Measurements from ENCODE around the gene TTC9C. TPM values are rescaled to one million over a fixed set of nuclear protein-coding genes. Genes with fewer than 3 reads are reported as not detected.

Gene TTC9C
- total and polyA plus RNA-seq, 11 donors: 7.4 to 23.5 (median 13.9) TPM

- 79 to 91% (median 83%) methylated on average over 9 to 10 of the region's 10 CpGs for WGBS, 4 donors
- DNase-seq (peak in 2 of 5 donors; percentile 24 to 45), ATAC-seq (no peak)
- peaks cover 0 to 34% (median 22%) of the 10 kb centered on the region in 9 donors for H3K36me3 ChIP-seq
- H3K9me3 ChIP-seq: no peaks in the 10 kb centered on the region
- no peaks in the 10 kb centered on the region for H3K27me3 ChIP-seq
- peaks cover 0 to 61% (median 34%) of the 10 kb centered on the region in 12 donors for H3K4me1 ChIP-seq
- H3K27ac ChIP-seq: peak within 1 kb of the TSS; percentile 71 to 99 (median 95)
- TF ChIP-seq CTCF (IDR thresholded peaks at IDR 0.05) (no peak), POLR2A (IDR thresholded peaks at IDR 0.05) (no peak)
- peak within 1 kb of the TSS; percentile 63 to 89 (median 78) for H3K4me3 ChIP-seq
- intact Hi-C loops (cut with DNase I): loop anchor here in 2 of 10 donors (5.0 kb wide), 2 partner anchors 35 to 40 kb away; partner anchors contain the start of genes C11orf98 (in 1 of the 2), CSKMT (in 1 of the 2), LBHD1 (in 1 of the 2) and UQCC3 (in 1 of the 2)
Measured at GRCh38 chr11:62707277-62707861, 20.9 kb upstream of the TTC9C start, which contains the start of the genes BSCL2 and GNG3. Gene BSCL2 (minus strand): TSS chr11:62707424. CDS start chr11:62707195, 229 bp downstream. Gene GNG3 (plus strand): TSS chr11:62707676. CDS start chr11:62708296, 620 bp downstream.

- peak in 1 of 5 donors; percentile 23 for DNase-seq
- WGBS, 4 donors: 70 to 78% (median 71%) methylated on average over 5 of the region's 5 CpGs
- ATAC-seq: no peak
- Histone ChIP-seq H3K4me3 (peak overlapping the region in 9 of 12 donors; percentile 44 to 75 (median 64)), H3K4me1 (peaks cover 0 to 69% (median 41%) of the 10 kb centered on the region in 12 donors), H3K27me3 (no peaks in the 10 kb centered on the region), H3K9me3 (no peaks in the 10 kb centered on the region), H3K27ac (peak overlapping the region in 10 of 12 donors; percentile 87 to 99 (median 96)), H3K36me3 (peaks cover 0 to 38% (median 31%) of the 10 kb centered on the region in 9 donors)
- TF ChIP-seq POLR2A (IDR thresholded peaks at IDR 0.05): no peak
- no peak for TF ChIP-seq CTCF (IDR thresholded peaks at IDR 0.05)
- intact Hi-C loops (cut with DNase I): loop anchor here in 2 of 10 donors (5.0 kb wide), 2 partner anchors 36 to 41 kb away; partner anchors contain the start of genes C11orf98 (in 1 of the 2), CSKMT (in 1 of the 2), LBHD1 (in 1 of the 2) and UQCC3 (in 1 of the 2)
Measured at GRCh38 chr11:62708392-62708791, 19.9 kb upstream of the TTC9C start.

- peak overlapping the region; percentile 38 to 75 (median 64) for H3K4me3 ChIP-seq
- no peaks in the 10 kb centered on the region for H3K9me3 ChIP-seq
- no peaks in the 10 kb centered on the region for H3K27me3 ChIP-seq
- WGBS, 4 donors: 5 to 7% (median 6%) methylated on average over 7 of the region's 7 CpGs
- DNase-seq (peak in 2 of 5 donors; percentile 28 to 30), ATAC-seq (peak in 1 of 4 donors; percentile 1)
- H3K27ac ChIP-seq: peak overlapping the region; percentile 87 to 99 (median 96)
- no peak for TF ChIP-seq POLR2A (IDR thresholded peaks at IDR 0.05)
- no peak for TF ChIP-seq CTCF (IDR thresholded peaks at IDR 0.05)
- peaks cover 0 to 40% (median 35%) of the 10 kb centered on the region in 9 donors for H3K36me3 ChIP-seq
- H3K4me1 ChIP-seq: peaks cover 0 to 67% (median 43%) of the 10 kb centered on the region in 12 donors
- intact Hi-C loops (cut with DNase I): loop anchor here in 2 of 10 donors (1.0 to 5.0 kb wide), 4 partner anchors 18 to 41 kb away; partner anchors contain the start of genes C11orf98 (in 1 of the 2), CSKMT (in 1 of the 2), HNRNPUL2 (in 1 of the 2) and LBHD1 (in 1 of the 2)
Measured at GRCh38 chr11:62708793-62709192, 19.5 kb upstream of the TTC9C start.
